A549 (cell line): Measurements from ENCODE around the gene PTPRN2. TPM values are rescaled to one million over a fixed set of nuclear protein-coding genes. Genes with fewer than 3 reads are reported as not detected.

ENCODE experiments used
- ATAC-seq, 2 experiments: fragments of 200-7000 bp in 1 of 2; fragments of >200 bp in 1 of 2; cut with Nextera tagmentation in 1 of 2; cut with Tn5 transposase in 1 of 2; 3 replicates each; pipeline versions ENCODE4 v1.8.0 to v1.9.1; 2018 to 2020; ENCODE audit warnings: mild to moderate bottlenecking in 1 of 2, moderate library complexity in 1 of 2
- CTCF ChIA-PET: fragments of 300-600 bp; sonication (Branson Sonifier 250); formaldehyde crosslinking; extraction: SDS; loops from one replicate; lab custom pipeline; 2021; ENCODE audit warnings: antibody characterized with exemption, inconsistent platforms; lab: Yijun Ruan, JAX
- POLR2A ChIA-PET: fragments of 350-600 bp; formaldehyde crosslinking; extraction: SDS; loops from one replicate; lab custom pipeline; 2021; ENCODE audit warnings: antibody characterized with exemption, inconsistent platforms; lab: Yijun Ruan, JAX
- DNase-seq, 2 experiments: peaks; one replicate each; pipeline versions ENCODE4 v3.0.0 to v3.0.0-alpha.2; 2011 to 2016; ENCODE audit warnings: low read depth in 1 of 2, low spot score in 1 of 2
- FAIRE-seq: peaks from 2 replicates; lab custom pipeline; 2011; peaks lifted over from hg19 to GRCh38; lab: Jason Lieb, UNC
- H3K27ac ChIP-seq, 2 experiments: fragments of >200 bp; sonication (Bioruptor Twin); formaldehyde crosslinking; 3 replicates each; pipeline ENCODE4 v1.5.1; 2016 to 2017
- H3K4me1 ChIP-seq: fragments of >200 bp; sonication (Bioruptor Twin); formaldehyde crosslinking; 3 replicates; pipeline ENCODE4 v1.6.1; 2016
- H3K4me2 ChIP-seq: fragments of >200 bp; sonication (Bioruptor Twin); formaldehyde crosslinking; 3 replicates; pipeline ENCODE4 v1.6.1; 2016
- H3K4me3 ChIP-seq: fragments of >200 bp; sonication (Bioruptor Twin); formaldehyde crosslinking; 3 replicates; pipeline ENCODE4 v1.5.1; 2016
- H3K9me3 ChIP-seq: fragments of >200 bp; sonication (Bioruptor Twin); formaldehyde crosslinking; 3 replicates; pipeline ENCODE4 v1.6.1; 2016
- ATOH8 ChIP-seq: fragments of 250-450 bp; sonication (Bioruptor Pico); IDR thresholded peaks from 2 replicates; pipeline ENCODE4 v1.5.0; 2020; ENCODE audit warnings: low read depth, mild to moderate bottlenecking, moderate library complexity
- CHD4 ChIP-seq: fragments of 200-600 bp; sonication (generic); IDR thresholded peaks from 2 replicates; pipeline ENCODE4 v1.6.1; 2016; ENCODE audit warnings: antibody characterized with exemption, mild to moderate bottlenecking, borderline replicate concordance
- ELK1 ChIP-seq: fragments of 150-350 bp; IDR thresholded peaks from 2 replicates; pipeline ENCODE4 v1.6.1; 2014; ENCODE audit warnings: low read depth, mild to moderate bottlenecking, low read length
- EP300 ChIP-seq, 2 experiments: fragments of >200 bp; sonication (Bioruptor Twin); formaldehyde crosslinking; IDR thresholded peaks; 2 replicates in 1 of 2; 3 replicates in 1 of 2; pipeline ENCODE4 v1.6.1; 2016 to 2017
- FOSL2 ChIP-seq, 2 experiments: fragments of 450-650 bp in 1 of 2; fragments of >200 bp in 1 of 2; sonication (Bioruptor Twin) in 1 of 2; formaldehyde crosslinking; IDR thresholded peaks; 2 replicates each; pipeline versions ENCODE4 v1.5.0 to v1.6.1; 2016 to 2020; ENCODE audit warnings: mild to moderate bottlenecking in 1 of 2, moderate library complexity in 1 of 2
- HOXA7 ChIP-seq: fragments of 250-450 bp; sonication (Bioruptor Pico); IDR thresholded peaks from 2 replicates; pipeline ENCODE4 v1.5.0; 2020; ENCODE audit warnings: mild to moderate bottlenecking, moderate library complexity
- JUN ChIP-seq, 2 experiments: fragments of >200 bp; sonication (Bioruptor Twin); formaldehyde crosslinking; IDR thresholded peaks; 2 replicates in 1 of 2; 3 replicates in 1 of 2; pipeline ENCODE4 v1.6.1; 2016 to 2017
- MAFK ChIP-seq: fragments of 450-650 bp; IDR thresholded peaks from 2 replicates; pipeline ENCODE4 v1.6.1; 2014; ENCODE audit not compliant: partially characterized antibody
- MYC ChIP-seq: IDR thresholded peaks from 2 replicates; pipeline ENCODE4 v1.6.1; 2012; ENCODE audit warnings: mild to moderate bottlenecking, inconsistent platforms, low read length, improper control_type of control experiment, borderline replicate concordance
- NPAS2 ChIP-seq: fragments of 250-450 bp; sonication (Bioruptor Pico); IDR thresholded peaks from 2 replicates; pipeline ENCODE4 v1.8.0; 2022; ENCODE audit warnings: mild to moderate bottlenecking, moderate library complexity, borderline replicate concordance
- POLR2A ChIP-seq: IDR thresholded peaks from 2 replicates; pipeline ENCODE4 v1.6.1; 2012; ENCODE audit warnings: mild to moderate bottlenecking, low read length
- RCOR1 ChIP-seq: fragments of 150-350 bp; IDR thresholded peaks from 2 replicates; pipeline ENCODE4 v1.6.1; 2014; ENCODE audit warnings: antibody characterized with exemption, low read length, low read depth
- REST ChIP-seq: fragments of 200-600 bp; sonication (generic); IDR thresholded peaks from 2 replicates; pipeline ENCODE4 v1.6.1; 2016; ENCODE audit warnings: antibody characterized with exemption, mild to moderate bottlenecking, moderate library complexity
- RFX5 ChIP-seq: fragments of 450-650 bp; IDR thresholded peaks from 2 replicates; pipeline ENCODE4 v1.7.1; 2014; ENCODE audit warnings: antibody characterized with exemption, mild to moderate bottlenecking, moderate library complexity
- TFCP2L1 ChIP-seq: fragments of 250-450 bp; sonication (Bioruptor Pico); IDR thresholded peaks from 2 replicates; pipeline ENCODE4 v1.5.0; 2021; ENCODE audit warnings: mild to moderate bottlenecking
- TP53 ChIP-seq: fragments of 250-450 bp; sonication (Bioruptor Pico); IDR thresholded peaks from 2 replicates; pipeline ENCODE4 v1.5.0; 2021; ENCODE audit warnings: mild to moderate bottlenecking, moderate library complexity
- USF2 ChIP-seq: fragments of 450-650 bp; IDR thresholded peaks from 2 replicates; pipeline ENCODE4 v1.6.1; 2014; ENCODE audit warnings: antibody characterized with exemption
- WGBS: methylation state at CpG from one replicate; pipeline ENCODE4 v1.1.6; 2017; ENCODE audit errors: missing lambda C conversion rate; 5-methylcytosine and 5-hydroxymethylcytosine counted together
- polyA plus RNA-seq, 4 experiments: library from polyadenylated mRNA; depleted of rRNA in 3 of 4; stranded (reverse); fragments of >200 nt; fragmentation: RNase III in 1 of 4; extraction: RNeasy Plus Mini Kit Qiagen cat#74134 plus additional on column Dnase treatment in 1 of 4; gene quantifications; 2 replicates in 3 of 4; 3 replicates in 1 of 4; pipeline ENCODE4 v1.2.3, GENCODE V29; 2011 to 2017

PTPRN2 gene
- polyA plus RNA-seq, 2 of the 4 experiments (the other 2 are of a cell fraction): 0.41 to 1.2 TPM

GRCh38 chr7:157909370-157909769, 678.3 kb downstream of the PTPRN2 start:
- no peak overlapping the region for H3K4me2 ChIP-seq
- FAIRE-seq: no peak
- ChIA-PET CTCF (no interaction called here), POLR2A (no interaction called here)
- WGBS: 61% methylated on average over 8 of the region's 8 CpGs
- no peak overlapping the region for H3K4me3 ChIP-seq
- no peak for DNase-seq
- no peaks in the 10 kb centered on the region for H3K4me1 ChIP-seq
- TF ChIP-seq HOXA7 (CRISPR knock-in tag) (no peak), NPAS2 (CRISPR knock-in tag) (no peak), MYC (no peak), JUN (IDR thresholded peaks at IDR 0.05) (no peak), TFCP2L1 (CRISPR knock-in tag) (no peak)
- no peak overlapping the region for H3K27ac ChIP-seq
- H3K9me3 ChIP-seq: peaks cover 3% of the 10 kb centered on the region; the same call in 2 of the 3 replicates
- ATAC-seq: no peak

GRCh38 chr7:157908006-157908782, 679.4 kb downstream of the PTPRN2 start:
- Histone ChIP-seq H3K4me2 (no peak overlapping the region), H3K27ac (no peak overlapping the region), H3K4me3 (no peak overlapping the region), H3K9me3 (no peaks in the 10 kb centered on the region), H3K4me1 (no peaks in the 10 kb centered on the region)
- 73% methylated on average over 29 of the region's 31 CpGs for WGBS
- POLR2A ChIA-PET: no interaction called here
- no peak for FAIRE-seq
- no peak for DNase-seq
- ATAC-seq: no peak
- CTCF ChIA-PET: interaction anchor here (0.7 kb wide), 1 partner anchor 507 kb away, joined by 3 read pairs; no protein-coding TSS in a partner anchor
- TF ChIP-seq NPAS2 (CRISPR knock-in tag) (no peak), MAFK (no peak), ELK1 (no peak)

- WGBS: 63% methylated on average over 13 of the region's 18 CpGs
- no peaks in the 10 kb centered on the region for H3K4me1 ChIP-seq
Measured at GRCh38 chr7:157907091-157907490, 680.5 kb downstream of the PTPRN2 start.

More at GRCh38 chr7:157907091-157907490, 680.5 kb downstream of the PTPRN2 start:
- Histone ChIP-seq H3K9me3 (no peaks in the 10 kb centered on the region), H3K4me2 (no peak overlapping the region), H3K4me3 (no peak overlapping the region), H3K27ac (no peak overlapping the region)
- DNase-seq (no peak), ATAC-seq (no peak), FAIRE-seq (no peak)
- TF ChIP-seq ELK1: no peak
- no peak for TF ChIP-seq CHD4
- no peak for TF ChIP-seq RCOR1
- TF ChIP-seq RFX5: no peak
- TF ChIP-seq TP53: no peak
- TF ChIP-seq POLR2A: no peak
- TF ChIP-seq REST: no peak
- no peak for TF ChIP-seq FOSL2 (IDR thresholded peaks at IDR 0.05)
- TF ChIP-seq FOSL2 (CRISPR knock-in tag; IDR thresholded peaks at IDR 0.05): no peak
- TF ChIP-seq ATOH8: no peak
- TF ChIP-seq MAFK: no peak
- TF ChIP-seq EP300 (IDR thresholded peaks at IDR 0.05): no peak
- TF ChIP-seq USF2: no peak
- CTCF ChIA-PET: no interaction called here
- POLR2A ChIA-PET: no interaction called here
